Mesenchymal stem cell (in vitro differentiated cells and primary cell): ENCODE measurements around the gene SURF2.

Source experiments
- DNase-seq: peaks from one replicate; pipeline ENCODE4 v3.0.0-alpha.2; 2013
- H2AFZ ChIP-seq: one replicate; pipeline ENCODE4 v1.6.1; 2013; ENCODE audit warnings: low read depth, mild to moderate bottlenecking, control low read depth, inconsistent platforms, low read length, moderate library complexity
- H2AK5ac ChIP-seq: 2 replicates; pipeline ENCODE4 v1.6.1; 2013; ENCODE audit warnings: low read length, moderate library complexity, mild to moderate bottlenecking, inconsistent platforms; ENCODE audit not compliant: severe bottlenecking
- H2BK120ac ChIP-seq: one replicate; pipeline ENCODE4 v1.6.1; 2013; ENCODE audit warnings: low read depth, mild to moderate bottlenecking, inconsistent platforms, low read length, moderate library complexity
- H2BK12ac ChIP-seq, 2 experiments: one replicate each; pipeline ENCODE4 v1.6.1; 2013; ENCODE audit warnings: inconsistent platforms in 2 of 2, low read length in 2 of 2, mild to moderate bottlenecking in 2 of 2, moderate library complexity in 2 of 2, control low read depth in 1 of 2
- H2BK15ac ChIP-seq: one replicate; pipeline ENCODE4 v1.6.1; 2013; ENCODE audit warnings: mild to moderate bottlenecking, low read depth, inconsistent platforms; ENCODE audit not compliant: poor library complexity, severe bottlenecking
- H2BK5ac ChIP-seq: 2 replicates; pipeline ENCODE4 v1.6.1; 2013; ENCODE audit warnings: low read depth, mild to moderate bottlenecking, low read length, control low read depth, inconsistent platforms; ENCODE audit not compliant: poor library complexity, severe bottlenecking
- H3K14ac ChIP-seq, 2 experiments: one replicate each; pipeline ENCODE4 v1.6.1; 2013; ENCODE audit warnings: inconsistent platforms in 2 of 2, low read length in 2 of 2, control low read depth in 1 of 2, mild to moderate bottlenecking in 1 of 2, moderate library complexity in 1 of 2
- H3K18ac ChIP-seq, 2 experiments: one replicate each; pipeline ENCODE4 v1.6.1; 2013; ENCODE audit warnings: inconsistent platforms in 2 of 2, low read length in 2 of 2, control low read depth in 1 of 2, low read depth in 1 of 2, mild to moderate bottlenecking in 1 of 2
- H3K23ac ChIP-seq, 2 experiments: one replicate each; pipeline ENCODE4 v1.6.1; 2013; ENCODE audit warnings: inconsistent platforms in 2 of 2, low read length in 2 of 2, mild to moderate bottlenecking in 2 of 2, moderate library complexity in 2 of 2, control low read depth in 1 of 2
- H3K27ac ChIP-seq: 2 replicates; pipeline ENCODE4 v1.5.1; 2013; ENCODE audit warnings: mild to moderate bottlenecking, moderate library complexity, low read length, control low read depth, inconsistent platforms; ENCODE audit not compliant: poor library complexity, severe bottlenecking
- H3K27me3 ChIP-seq, 2 experiments: 2 replicates each; pipeline versions ENCODE4 v1.6.1 to v1.7.0; 2013; ENCODE audit warnings: low read length in 2 of 2, mild to moderate bottlenecking in 2 of 2, moderate library complexity in 2 of 2, control low read depth in 1 of 2, inconsistent platforms in 1 of 2; ENCODE audit not compliant: control insufficient read depth in 1 of 2, insufficient read depth in 1 of 2
- H3K36me3 ChIP-seq, 2 experiments: 2 replicates each; pipeline versions ENCODE4 v1.6.1 to v1.7.0; 2013; ENCODE audit warnings: low read length in 2 of 2, control low read depth in 1 of 2, inconsistent platforms in 1 of 2, low read depth in 1 of 2, mild to moderate bottlenecking in 1 of 2; ENCODE audit not compliant: insufficient read depth in 2 of 2, control insufficient read depth in 1 of 2
- H3K4ac ChIP-seq, 2 experiments: one replicate each; pipeline ENCODE4 v1.6.1; 2013; ENCODE audit warnings: inconsistent platforms in 2 of 2, low read length in 2 of 2, mild to moderate bottlenecking in 2 of 2, moderate library complexity in 2 of 2, control low read depth in 1 of 2, low read depth in 1 of 2
- H3K4me1 ChIP-seq: 2 replicates; pipeline ENCODE4 v1.6.1; 2013; ENCODE audit warnings: low read depth, low read length, control low read depth; ENCODE audit not compliant: control insufficient read depth, insufficient read depth
- H3K4me2 ChIP-seq: 2 replicates; pipeline ENCODE4 v1.6.1; 2013; ENCODE audit warnings: low read length, mild to moderate bottlenecking, inconsistent platforms; ENCODE audit not compliant: poor library complexity, severe bottlenecking
- H3K4me3 ChIP-seq, 2 experiments: 2 replicates each; pipeline versions ENCODE4 v1.5.1 to v1.7.0; 2013; ENCODE audit warnings: low read length in 2 of 2, mild to moderate bottlenecking in 2 of 2, control low read depth in 1 of 2, low read depth in 1 of 2; ENCODE audit not compliant: insufficient read depth in 1 of 2
- H3K79me1 ChIP-seq: replicated peaks from 2 replicates; pipeline ENCODE4 v1.6.1; 2013; ENCODE audit warnings: mild to moderate bottlenecking, control low read depth, low read length, inconsistent platforms; ENCODE audit not compliant: poor library complexity, severe bottlenecking
- H3K9ac ChIP-seq: 2 replicates; pipeline ENCODE4 v1.7.0; 2013; ENCODE audit warnings: mild to moderate bottlenecking, low read length, moderate library complexity
- H3K9me3 ChIP-seq: 2 replicates; pipeline ENCODE4 v1.7.0; 2013; ENCODE audit warnings: mild to moderate bottlenecking, low read length; ENCODE audit not compliant: control insufficient read depth
- H4K8ac ChIP-seq: one replicate; pipeline ENCODE4 v1.6.1; 2013; ENCODE audit warnings: inconsistent platforms, mild to moderate bottlenecking, low read length, moderate library complexity
- H4K91ac ChIP-seq: one replicate; pipeline ENCODE4 v1.6.1; 2013; ENCODE audit warnings: mild to moderate bottlenecking, low read length, inconsistent platforms
- WGBS: methylation state at CpG from one replicate; pipeline ENCODE4 v1.1.7; 2013; ENCODE audit warnings: mixed read lengths; 5-methylcytosine and 5-hydroxymethylcytosine counted together

SURF2 gene

GRCh38 chr9:133354766-133355165 lies 1.6 kb upstream of the SURF2 start:
- Histone ChIP-seq H3K14ac (no peak overlapping the region), H2AK5ac (no peak overlapping the region), H3K36me3 (peaks cover 57 to 70% of the 10 kb centered on the region in 2 experiments), H4K91ac (no peak overlapping the region), H2AFZ (no peak overlapping the region), H2BK15ac (no peak overlapping the region), H3K9ac (peak overlapping the region; percentile 100), H3K4me2 (no peak overlapping the region), H3K18ac (no peak overlapping the region), H3K79me1 (peaks cover 37% of the 10 kb centered on the region), H3K23ac (no peak overlapping the region), H2BK12ac (no peak overlapping the region), H3K9me3 (no peaks in the 10 kb centered on the region), H3K4me3 (peak overlapping the region; percentile 1 to 96), H4K8ac (no peak overlapping the region), H2BK5ac (no peak overlapping the region), H3K4ac (no peak overlapping the region), H3K4me1 (peaks cover 29% of the 10 kb centered on the region), H2BK120ac (no peak overlapping the region), H3K27ac (no peak overlapping the region), H3K27me3 (no peaks in the 10 kb centered on the region)
- no peak for DNase-seq
- WGBS: 89% methylated on average over 7 of the region's 7 CpGs

- Histone ChIP-seq H3K18ac (no peak overlapping the region), H3K4me3 (peak overlapping the region; percentile 91 to 96), H2BK5ac (no peak overlapping the region), H3K79me1 (peaks cover 39% of the 10 kb centered on the region), H3K36me3 (peaks cover 57 to 73% of the 10 kb centered on the region in 2 experiments), H3K4ac (peak overlapping the region; percentile 41 to 49), H2BK12ac (no peak overlapping the region), H3K4me1 (peaks cover 24% of the 10 kb centered on the region), H3K27me3 (no peaks in the 10 kb centered on the region), H3K23ac (peak overlapping the region in 1 of 2 experiments; percentile 92), H4K91ac (no peak overlapping the region), H3K27ac (peak overlapping the region; percentile 6), H2AFZ (no peak overlapping the region), H3K14ac (no peak overlapping the region), H3K9ac (peak overlapping the region; percentile 100), H2AK5ac (no peak overlapping the region), H3K9me3 (no peaks in the 10 kb centered on the region), H2BK15ac (no peak overlapping the region), H4K8ac (peak overlapping the region; percentile 53), H3K4me2 (peak overlapping the region; percentile 69), H2BK120ac (no peak overlapping the region)
- 3% methylated on average over 19 of the region's 31 CpGs for WGBS
- DNase-seq: peak; percentile 48
These were observed 431 bp upstream of the SURF2 start for GRCh38 chr9:133355881-133356357.

- H2BK120ac ChIP-seq: no peak overlapping the region
- no peak overlapping the region for H3K18ac ChIP-seq
- no peak overlapping the region for H2BK15ac ChIP-seq
- H3K14ac ChIP-seq: no peak overlapping the region
- WGBS: 90% methylated on average over 14 of the region's 14 CpGs
- H3K4me2 ChIP-seq: no peak overlapping the region
- no peak overlapping the region for H3K23ac ChIP-seq
- H2BK5ac ChIP-seq: no peak overlapping the region
- no peak overlapping the region for H2AFZ ChIP-seq
- no peak overlapping the region for H3K4ac ChIP-seq
- H2AK5ac ChIP-seq: no peak overlapping the region
- H3K9me3 ChIP-seq: no peaks in the 10 kb centered on the region
- H4K8ac ChIP-seq: no peak overlapping the region
- H3K36me3 ChIP-seq: peaks cover 57 to 73% of the 10 kb centered on the region in 2 experiments
- peaks cover 28% of the 10 kb centered on the region for H3K4me1 ChIP-seq
- H2BK12ac ChIP-seq: no peak overlapping the region
- no peak for DNase-seq
- no peak overlapping the region for H3K27ac ChIP-seq
- peak overlapping the region in 1 of 2 experiments; percentile 83 for H3K4me3 ChIP-seq
- peaks cover 50% of the 10 kb centered on the region for H3K79me1 ChIP-seq
- H4K91ac ChIP-seq: no peak overlapping the region
- H3K9ac ChIP-seq: peak overlapping the region; percentile 82
- no peaks in the 10 kb centered on the region for H3K27me3 ChIP-seq
These were observed 1.3 kb downstream of the SURF2 start for GRCh38 chr9:133357656-133358055.

- peak overlapping the region in 1 of 2 experiments; percentile 14 for H3K18ac ChIP-seq
- H3K4me1 ChIP-seq: peaks cover 28% of the 10 kb centered on the region
- no peak for DNase-seq
- H3K4me3 ChIP-seq: no peak overlapping the region
- H3K79me1 ChIP-seq: peaks cover 49% of the 10 kb centered on the region
- H2BK12ac ChIP-seq: peak overlapping the region in 1 of 2 experiments; percentile 10
- no peak overlapping the region for H3K4ac ChIP-seq
- no peak overlapping the region for H2AFZ ChIP-seq
- H3K23ac ChIP-seq: no peak overlapping the region
- peaks cover 54 to 72% of the 10 kb centered on the region in 2 experiments for H3K36me3 ChIP-seq
- H3K27ac ChIP-seq: no peak overlapping the region
- no peak overlapping the region for H2AK5ac ChIP-seq
- H3K14ac ChIP-seq: peak overlapping the region in 1 of 2 experiments; percentile 68
- H2BK120ac ChIP-seq: no peak overlapping the region
- WGBS: 85% methylated on average over 20 of the region's 20 CpGs
- no peaks in the 10 kb centered on the region for H3K27me3 ChIP-seq
- H3K4me2 ChIP-seq: no peak overlapping the region
- H2BK15ac ChIP-seq: no peak overlapping the region
- no peak overlapping the region for H2BK5ac ChIP-seq
- H3K9ac ChIP-seq: peak overlapping the region; percentile 29
- peak overlapping the region; percentile 21 for H4K91ac ChIP-seq
- H3K9me3 ChIP-seq: no peaks in the 10 kb centered on the region
- peak overlapping the region; percentile 21 for H4K8ac ChIP-seq
These were observed 3.2 kb downstream of the SURF2 start for GRCh38 chr9:133359399-133360175.
